NCI-H187 (cell line): Measurements from ENCODE around the gene NKD2.
"Not testable (repeated sequence)": the region's sequence is repeated elsewhere in the genome, so short reads cannot be mapped to it uniquely, and the experiment has no call there.

Experiments used
- DNase-seq, 2 experiments: peaks; one replicate each; lab custom pipeline; 2025; lab: John Stamatoyannopoulos, UW

The NKD2 gene

DNA sequence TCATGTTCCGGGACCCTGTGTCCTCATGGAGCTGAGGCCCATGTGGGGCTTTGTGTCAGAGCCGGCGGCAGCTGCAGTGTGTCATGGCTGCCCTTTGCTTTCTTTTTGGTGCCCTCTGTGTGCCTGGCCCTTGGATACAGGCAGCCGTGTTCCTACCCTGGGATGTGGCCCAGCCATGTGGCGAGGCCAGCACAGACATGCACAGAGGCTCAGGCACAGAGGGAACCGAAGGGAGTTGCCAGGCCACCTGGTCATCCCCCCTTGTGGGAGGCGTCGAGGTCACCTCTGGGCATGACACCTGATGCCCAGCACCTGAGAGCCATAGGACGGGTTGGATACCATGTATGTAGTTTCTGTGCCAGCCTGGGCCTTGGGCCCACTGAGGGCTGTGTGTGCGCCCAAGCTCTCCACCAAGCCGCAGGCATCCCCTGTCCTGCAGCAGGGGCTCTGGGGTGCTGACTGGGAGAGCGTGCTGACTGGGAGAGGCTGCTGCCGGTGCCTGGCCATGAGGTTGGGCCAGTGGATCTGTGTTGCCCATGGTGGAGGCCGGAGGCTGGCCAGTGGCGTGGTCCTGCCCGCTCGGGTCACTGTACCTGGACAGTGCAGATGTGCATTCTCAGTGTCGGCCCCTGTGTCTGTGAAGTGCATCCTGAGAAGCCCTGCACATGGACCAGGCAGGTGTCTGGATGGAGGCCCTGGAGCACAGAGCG, 4.8 kb downstream of the NKD2 start:
- DNase-seq = no peak

DNA sequence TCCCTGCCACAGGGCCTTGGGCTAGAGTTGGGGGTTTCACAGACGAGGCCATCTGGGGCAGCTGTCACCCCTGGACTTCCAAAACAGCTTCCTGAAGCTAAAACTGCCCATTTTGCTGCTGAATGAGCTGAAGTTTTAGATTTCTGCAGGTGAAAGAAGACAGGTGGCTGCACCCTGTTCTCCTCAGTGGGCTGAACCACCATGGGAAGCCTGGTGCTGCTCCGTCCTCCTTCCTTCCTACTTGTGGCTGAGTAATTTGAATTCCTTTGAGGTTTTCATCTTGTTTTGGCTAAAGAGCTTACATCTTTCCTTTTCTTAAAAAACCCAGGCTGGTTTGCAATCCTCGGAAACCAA, 5.3 kb downstream of the NKD2 start:
- no peak for DNase-seq

DNA sequence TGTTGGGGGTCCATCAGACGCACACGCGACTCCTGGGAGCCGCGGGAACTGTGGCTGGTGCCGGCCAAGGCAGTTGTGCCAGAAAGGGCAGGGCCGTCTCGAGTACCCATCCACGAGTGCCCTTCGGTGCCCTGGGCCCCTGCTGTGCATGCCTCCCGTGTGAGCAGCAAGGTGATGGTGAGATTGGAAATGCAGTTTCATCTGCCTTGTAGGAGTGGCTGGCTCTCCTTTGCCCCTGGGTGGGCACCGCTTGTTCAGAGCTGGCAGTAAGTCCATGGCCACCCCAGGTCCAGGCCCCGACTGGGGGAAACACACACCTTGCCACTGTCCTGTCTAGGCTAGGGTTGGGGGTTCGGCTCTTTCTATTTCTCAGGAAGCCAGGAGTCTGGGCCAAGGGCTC, 5.7 kb downstream of the NKD2 start:
- no peak for DNase-seq

DNA sequence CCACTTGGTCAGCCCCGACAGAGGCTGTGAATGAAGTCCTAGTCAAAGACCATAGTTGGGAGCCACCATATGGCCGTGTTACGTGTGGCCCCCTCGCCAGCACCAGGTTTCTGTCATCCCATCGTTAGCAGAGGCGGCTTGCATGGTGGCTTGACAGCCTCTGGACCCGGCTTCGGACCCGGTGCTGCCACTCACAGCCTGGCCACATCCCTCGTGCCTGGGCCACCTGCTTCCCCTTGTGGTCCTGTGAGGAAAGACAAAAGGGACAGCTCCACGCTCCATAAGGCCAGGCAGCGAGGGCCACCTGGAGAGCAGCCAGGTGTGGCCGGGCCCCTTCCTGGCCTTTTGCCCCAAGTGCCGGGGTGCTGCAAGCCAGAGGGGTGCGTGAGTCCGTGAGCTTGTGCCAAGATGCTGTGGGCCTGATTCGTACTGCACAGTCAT, 6.2 kb downstream of the NKD2 start:
- DNase-seq = no peak

DNA sequence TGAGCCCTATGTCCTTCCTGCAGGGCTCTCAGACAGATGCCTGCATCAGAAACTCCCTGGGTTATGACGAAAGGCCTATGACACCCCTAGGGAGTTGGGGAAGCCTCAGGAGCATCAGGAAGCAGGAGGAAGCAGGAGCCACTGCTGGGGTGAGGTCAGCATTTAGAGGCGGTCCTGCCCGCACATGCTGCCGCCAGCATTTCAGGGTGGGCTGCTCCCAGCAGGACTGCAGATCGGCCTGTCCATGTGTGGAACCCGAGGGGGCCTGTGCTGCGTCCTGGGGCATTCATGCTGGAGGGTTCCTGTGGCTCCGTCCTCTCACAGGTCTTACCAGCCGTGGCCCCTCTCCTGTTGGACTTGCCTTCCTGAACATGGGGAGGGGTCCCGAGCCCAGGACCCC, 6.9 kb downstream of the NKD2 start:
- DNase-seq = no peak

DNA sequence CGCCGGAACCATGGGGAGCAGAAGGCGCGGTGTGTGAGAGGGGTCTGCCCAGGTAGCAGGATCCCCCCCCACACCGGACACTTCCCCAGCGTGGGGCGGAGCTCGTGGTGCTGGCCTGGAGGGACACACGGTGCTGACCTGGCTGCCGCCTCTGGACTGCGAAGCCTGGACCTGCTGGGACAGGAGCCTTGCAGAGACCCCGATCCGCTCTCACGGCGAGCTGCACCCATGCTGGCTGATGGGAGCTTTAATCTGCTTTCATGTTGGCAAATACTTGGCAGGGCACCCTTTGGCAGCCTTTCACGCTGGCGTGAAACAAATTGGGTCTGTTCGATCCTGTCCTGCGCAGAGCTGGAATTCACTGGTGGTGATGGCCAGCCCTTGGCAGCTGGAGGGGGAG, 7.4 kb downstream of the NKD2 start:
- DNase-seq = no peak

DNA sequence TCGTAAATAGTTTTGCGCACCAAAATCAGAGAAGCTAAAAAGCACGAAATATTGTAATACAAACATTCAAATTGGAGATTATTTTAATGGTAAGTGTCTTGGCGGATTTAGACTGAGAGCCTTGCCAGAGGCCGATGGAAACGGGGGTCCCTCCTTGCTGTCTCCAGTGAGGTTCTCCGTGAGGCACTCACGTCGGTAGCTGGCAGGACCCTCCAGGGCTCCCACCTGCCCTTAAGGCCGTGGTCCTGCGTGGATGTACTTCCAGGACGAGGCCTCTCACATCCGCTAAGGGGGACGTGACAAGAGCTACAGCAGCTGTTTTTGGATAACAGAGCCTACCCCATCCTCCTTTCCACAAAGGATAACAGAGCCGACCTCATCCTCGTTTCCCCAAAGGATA, 7.9 kb downstream of the NKD2 start:
- no peak for DNase-seq

DNA sequence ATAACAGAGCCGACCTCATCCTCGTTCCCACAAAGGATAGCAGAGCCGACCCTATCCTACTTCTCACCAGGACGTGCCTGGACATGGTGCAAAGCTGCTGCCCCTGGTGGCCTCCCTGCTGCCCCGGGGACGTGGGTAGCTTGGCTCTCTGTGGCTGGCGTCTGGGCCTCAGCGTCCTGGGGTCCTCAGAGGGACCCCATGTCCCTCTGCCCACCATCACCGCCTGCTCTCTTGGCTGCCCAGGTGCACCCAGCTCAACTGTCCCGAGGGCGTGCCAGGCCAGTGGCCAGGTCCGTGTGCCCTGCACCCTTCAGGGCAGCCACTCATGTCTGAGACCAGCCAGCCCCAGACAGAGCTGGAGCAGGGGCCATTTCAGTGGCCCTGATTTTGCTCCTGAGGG, 8.5 kb downstream of the NKD2 start:
- DNase-seq = no peak

DNA sequence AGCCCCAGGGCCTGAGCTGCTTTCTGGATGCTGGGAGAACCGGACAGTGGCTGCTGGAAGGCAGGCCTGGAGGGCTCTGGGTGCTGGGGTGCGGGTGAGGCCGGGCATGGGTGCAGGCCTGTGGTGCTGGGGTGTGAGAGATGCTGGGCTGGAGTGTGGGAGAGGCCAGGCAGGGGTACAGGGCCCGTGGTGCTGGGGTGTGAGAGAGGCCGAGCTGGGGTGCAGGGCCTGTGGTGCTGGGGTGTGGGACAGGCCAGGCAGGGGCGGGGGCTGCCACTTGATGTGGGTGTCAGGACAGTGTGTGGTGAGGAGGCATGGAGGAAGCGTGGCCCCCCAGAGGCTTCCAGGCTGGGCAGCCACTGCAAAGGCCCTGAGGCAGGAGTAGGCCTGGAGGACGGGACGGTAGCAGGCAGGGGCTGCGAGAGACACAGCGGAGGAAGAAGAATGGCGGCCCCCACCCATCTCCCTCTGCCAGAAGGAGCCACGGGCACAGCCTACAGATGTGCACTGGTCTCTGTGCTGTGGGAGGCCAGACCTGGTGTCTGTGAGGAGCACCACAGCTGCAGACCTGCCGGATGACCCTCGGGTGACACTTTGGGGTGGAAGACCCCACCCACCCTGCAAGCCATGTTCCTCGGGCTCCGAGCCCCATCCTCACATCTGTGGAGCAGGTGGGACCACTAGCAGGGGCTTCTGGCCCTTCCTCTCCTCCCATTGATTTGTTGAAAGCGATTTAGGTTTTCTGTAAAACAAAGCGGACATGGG, 9.3 kb downstream of the NKD2 start:
- no peak for DNase-seq

DNA sequence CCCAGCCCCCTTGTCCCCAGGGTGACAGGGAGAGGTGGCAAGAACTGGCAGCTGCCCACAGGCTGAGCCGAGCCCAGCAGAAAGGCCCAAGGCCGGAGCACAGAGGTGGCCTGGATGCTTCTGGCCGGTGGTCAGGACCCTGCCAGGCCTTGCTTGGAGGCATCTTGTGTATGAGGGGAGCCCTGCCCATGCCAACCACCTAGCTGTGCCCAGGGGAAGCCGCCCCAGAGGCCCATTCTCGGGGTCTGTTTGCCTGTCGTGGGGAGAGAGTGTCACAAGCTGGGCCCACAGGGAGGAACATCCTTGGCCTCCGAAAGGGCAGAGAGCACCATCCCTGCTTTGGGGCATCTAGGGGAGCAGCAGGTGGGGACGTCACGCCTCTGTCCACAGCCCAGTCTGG, 10.0 kb downstream of the NKD2 start:
- no peak for DNase-seq

DNA sequence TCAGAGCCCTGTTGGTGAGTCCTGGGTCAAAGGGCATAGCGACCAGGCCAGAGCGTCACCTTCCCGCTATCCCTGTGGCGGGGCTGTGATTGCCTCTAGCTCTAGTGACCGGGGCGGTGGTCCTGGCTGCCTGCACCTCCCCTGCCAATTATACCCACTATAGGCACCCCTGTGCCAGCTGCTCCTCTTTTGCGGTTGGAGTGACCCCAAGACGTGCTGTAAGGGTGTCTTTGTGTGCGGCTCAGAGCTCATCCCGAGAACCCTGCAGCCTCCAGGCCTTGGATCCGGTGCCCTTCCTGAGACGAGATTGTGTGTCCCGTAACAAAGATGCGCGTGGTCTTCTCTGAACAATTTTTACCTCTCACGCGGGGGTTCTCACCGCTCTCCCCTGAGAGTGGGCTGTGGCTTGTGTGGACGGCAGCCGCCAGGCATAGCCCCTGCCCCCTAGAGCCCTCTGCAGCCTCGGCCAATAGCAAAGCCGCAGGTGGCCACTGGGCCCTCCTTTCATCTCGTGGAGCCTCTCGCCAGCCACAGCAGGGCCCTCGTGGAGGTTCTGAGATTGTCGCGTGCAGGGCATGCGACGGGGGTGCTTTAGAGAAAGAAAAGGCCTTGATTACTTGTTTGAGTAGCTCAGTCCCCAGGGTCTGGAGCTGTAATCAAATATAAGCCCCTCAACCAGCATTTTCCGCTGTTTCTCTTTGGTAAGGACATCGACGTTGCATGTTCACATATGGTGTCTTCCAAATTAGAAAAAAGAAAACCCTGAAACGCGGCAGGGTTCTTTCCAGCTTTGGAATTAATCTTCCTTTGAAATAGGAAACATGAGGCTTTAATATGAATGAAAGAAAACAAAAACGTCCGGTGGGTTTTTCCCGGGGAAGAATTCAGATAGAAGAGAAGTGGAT, 10.7 kb downstream of the NKD2 start:
- DNase-seq = no peak

DNA sequence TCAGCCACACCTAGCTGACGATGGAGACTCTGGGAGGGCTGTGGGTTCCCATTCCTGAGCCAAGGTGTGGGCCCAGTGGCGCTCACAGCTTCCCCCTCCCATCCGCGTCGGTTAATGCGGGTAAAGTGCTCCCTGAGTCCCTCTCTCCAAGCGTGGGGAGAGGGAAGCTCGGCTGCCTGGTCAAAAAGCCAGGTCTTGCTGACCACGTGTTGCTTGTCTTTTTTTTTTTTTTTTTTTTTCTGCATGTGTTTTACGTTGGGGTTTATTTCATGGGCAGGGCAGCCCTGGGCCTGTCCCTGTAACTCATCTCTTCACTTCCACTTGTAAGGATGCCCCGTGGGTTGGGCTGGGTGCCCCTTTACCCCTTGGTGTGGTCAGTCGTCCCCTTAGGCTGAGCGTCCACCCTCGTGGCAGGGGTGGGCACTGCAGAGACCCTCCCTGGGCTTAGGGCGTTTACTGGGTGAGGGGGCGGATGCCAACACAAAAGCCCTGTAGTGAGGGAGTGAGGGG, 11.9 kb downstream of the NKD2 start:
- no peak for DNase-seq

DNA sequence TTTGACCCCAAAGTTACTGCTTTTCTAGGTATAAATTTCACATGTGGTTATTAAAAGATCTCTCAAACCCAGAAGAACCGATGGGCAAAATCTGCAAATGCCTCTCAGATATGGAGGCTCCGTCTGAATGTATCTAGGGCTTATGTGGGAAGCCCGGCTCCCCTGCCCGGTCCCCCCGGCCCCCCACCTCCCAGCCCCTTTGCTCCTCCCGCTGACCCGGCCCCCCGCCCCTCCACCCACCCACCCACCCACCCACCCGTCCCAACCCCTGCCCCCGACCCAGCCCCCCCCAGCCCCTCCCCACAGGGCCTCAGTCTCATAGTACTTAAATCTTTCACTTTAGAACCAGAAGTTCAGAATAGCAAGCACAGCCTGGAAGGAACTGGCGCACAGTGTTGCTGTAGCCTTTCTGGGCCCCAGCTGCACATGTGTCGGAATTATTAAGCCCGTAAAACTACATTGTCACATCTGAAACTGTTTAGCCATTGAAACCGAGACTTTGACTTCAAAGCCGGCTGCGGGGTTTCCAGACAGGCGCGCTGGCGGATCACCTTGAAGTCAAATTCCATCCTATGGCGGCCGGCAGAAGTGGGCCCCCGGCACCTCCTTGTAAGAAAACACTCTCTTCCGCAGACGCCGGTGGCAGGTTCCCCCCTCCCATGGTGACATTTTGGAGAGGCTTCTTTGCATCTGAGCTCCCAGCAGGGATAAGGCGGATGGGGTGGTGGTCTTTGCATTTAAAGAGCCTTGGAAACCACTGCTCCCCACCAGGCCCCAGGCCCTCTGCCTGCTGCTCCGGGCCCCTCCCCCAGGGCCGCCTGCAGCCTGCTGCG, 12.8 kb downstream of the NKD2 start:
- no peak for DNase-seq

DNA sequence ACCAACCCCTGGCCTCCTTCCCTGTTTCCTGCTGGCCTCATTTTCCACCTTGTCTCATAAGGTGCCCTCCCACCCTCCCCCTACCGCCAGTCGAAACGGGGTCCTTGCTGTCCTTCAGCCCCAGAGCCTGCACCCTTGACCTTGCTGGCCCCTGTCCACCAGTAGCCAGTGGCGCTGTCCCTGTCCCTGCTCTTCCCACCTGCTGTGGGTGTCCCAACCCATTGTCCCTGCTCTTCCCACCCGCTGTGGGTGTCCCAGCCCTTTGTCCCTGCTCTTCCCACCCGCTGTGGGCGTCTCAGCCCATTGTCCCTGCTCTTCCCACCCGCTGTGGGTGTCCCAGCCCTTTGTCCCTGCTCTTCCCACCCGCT, 13.4 kb downstream of the NKD2 start:
- not testable (repeated sequence) for DNase-seq

DNA sequence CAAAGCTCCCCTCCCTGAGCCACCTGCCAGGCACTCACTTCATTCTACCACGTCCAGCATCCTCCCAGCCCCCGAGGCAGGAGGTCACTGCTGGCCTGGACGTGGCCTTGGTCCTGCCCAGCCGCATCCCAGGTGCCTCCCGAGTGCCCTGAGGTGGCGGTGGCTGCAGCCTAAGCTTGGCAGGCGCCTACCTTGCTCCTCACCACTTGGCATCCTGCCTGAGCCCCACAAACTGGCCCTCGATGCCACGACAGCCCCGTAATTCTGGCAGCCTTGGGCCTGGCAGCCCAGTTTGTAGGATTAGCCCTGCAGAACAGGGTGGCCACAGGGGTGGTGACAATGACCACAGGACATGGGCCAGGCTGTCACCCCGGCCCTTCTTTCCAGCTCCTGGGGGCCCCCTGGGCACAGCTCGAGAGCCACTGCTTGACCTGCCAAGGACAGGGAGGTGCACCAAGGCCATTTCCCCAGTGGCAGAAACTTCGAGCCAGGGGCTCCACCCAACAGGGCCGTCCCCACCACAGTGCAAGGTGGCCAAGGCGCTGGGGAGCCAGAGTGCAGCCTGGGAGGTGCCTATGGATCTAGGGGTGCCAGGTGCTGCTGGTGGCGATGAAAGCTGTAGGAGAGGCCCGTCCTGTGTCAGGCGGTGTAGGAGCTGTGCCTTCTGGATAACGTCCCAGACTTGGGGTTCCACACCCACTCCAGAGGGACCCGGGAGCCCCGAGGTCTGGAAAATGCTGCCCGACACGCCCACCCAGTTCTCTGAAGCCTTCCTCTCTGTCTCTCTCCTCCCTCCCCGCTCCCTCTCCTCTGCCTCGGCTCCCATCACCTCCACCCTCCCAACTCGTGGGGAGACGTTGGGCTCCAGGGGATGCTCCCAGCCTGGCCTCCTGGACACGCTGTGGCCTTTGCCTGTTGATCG, 18.4 kb downstream of the NKD2 start:
- no peak for DNase-seq

DNA sequence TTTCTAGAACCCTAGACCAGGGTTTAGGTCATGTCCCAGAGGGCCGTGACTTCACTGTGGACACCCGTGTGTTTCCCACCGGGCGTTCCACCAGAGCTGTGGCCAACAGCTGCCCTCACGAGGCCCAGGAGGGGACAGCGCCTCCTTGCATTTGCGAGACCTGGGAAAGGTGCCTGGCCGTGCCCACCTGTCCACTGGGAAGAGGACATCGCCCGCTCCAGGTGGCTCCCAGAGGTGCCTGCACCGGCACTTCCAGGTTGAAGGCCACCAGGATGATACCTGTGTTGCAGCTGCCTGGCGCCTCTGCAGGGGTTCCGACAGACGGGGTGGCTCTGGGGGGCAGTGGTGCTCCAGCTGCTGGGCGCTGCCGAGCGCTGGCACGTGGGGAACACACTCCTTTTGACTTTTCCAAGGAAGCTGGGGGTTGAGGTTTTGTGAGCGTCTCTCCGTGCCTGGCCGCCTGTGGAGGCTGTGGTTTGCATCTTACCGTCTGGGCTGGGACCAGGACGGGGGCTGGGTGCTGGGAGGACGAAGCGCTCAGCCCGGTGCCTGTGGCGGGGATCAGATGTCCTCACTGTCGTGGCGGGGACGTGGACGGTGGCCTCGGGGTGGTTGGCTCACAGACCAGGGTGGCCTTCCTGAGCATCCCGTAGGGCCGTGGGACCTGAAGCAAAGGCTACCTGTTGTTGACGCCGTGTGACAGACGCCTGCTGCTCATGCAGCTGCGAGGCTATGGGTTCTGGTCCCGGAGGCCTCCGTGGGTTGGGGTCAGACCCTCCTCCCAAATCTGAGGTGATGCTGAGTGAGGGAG, 19.2 kb downstream of the NKD2 start:
- DNase-seq = no peak

DNA sequence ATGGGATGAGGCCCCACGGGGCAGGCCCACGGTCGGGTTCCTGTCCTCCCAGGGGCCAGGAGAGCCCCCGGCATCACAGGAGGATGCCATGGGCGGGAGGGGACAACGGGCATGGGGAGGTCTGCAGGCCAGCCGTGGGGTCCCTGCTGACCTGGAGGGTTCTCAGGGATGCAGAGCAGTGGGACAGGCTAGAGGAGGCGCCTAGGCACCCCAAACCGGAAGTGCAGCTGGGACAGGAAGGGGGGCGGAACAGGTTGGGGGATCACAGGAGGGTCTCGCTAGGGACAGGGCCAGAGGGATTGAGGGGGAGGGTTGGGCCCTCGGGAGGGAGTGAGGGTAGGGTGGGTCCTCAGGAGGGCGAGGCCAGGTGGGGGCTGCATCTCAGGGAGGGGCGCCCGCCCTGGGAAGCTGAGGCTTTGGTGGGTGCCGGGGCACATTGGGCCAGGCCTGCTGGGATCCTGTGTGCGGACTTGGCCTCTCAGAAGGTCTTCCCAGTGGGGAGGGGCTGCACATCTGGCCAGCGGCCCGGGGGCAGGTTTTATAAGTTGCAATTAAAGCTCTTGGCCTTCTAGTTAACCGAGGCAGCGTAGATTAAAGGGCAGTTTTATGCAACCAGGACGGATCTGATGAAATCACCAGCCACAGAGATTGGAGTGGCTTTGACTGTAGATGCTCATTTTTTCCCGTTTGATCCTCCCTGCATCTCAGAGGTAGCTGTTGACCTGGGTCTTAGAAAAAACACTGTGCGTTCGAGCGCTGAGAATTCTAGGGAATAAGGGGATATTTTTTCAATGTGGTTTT, 20.1 kb downstream of the NKD2 start:
- DNase-seq = no peak

DNA sequence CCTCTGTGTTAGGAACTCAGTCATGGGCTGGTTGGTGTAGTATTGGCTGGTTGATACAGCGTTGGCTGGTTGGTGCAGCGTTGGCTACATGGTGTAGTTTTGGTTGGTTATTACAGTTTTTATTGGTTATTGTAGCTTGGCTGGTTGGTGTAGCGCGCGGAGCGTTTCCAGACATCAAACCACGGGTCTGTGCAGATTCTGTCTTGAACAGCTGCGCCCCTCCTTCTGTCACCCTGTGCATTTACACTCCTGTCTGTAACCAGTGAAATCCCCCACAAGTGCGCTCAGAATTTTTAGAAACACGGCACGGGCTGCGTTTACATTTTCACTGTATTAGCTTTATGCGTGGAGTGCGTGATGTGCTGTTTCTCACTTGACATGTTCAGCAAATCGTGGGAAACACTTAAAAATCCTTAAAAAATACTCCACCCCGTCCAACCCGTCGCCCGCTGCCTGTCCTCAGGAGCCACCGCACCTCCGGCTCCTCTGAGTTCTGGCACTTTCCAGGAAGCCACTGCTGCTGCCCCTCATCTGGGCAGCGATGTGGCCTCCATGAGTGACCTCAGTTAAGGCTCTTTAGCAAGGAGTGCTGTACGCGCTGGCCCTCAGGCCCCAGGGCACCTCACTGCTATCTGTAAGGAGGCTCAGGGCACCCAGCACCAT, 20.8 kb downstream of the NKD2 start:
- no peak for DNase-seq
